GM13977 (cell line): ENCODE results near the gene NMRK2.
"Not testable (repeated sequence)": the region's sequence is repeated elsewhere in the genome, so short reads cannot be mapped to it uniquely, and the experiment has no call there.

Experiments
- DNase-seq: peaks from one replicate; pipeline ENCODE4 v3.0.0; 2012; ENCODE audit warnings: low spot score
- CTCF ChIP-seq: IDR thresholded peaks from 2 replicates; pipeline ENCODE4 v1.5.1; 2012; ENCODE audit warnings: mild to moderate bottlenecking, control low read depth; ENCODE audit not compliant: insufficient read depth; ENCODE audit errors: extremely low read depth, missing control alignments
- in situ Hi-C: fragments of 300-500 bp; cut with MboI; formaldehyde crosslinking; loops from one replicate; pipeline ENCODE4 v1.12.0; 2022; ENCODE audit warnings: low sequenced_read_pairs, low pct_unique_long_range_greater_than_20kb, mixed read lengths, inconsistent platforms; ENCODE audit not compliant: unreplicated experiment

NMRK2 gene

GRCh38 chr19:3931041-3931440, 1.8 kb upstream of the NMRK2 start:
- in situ Hi-C loops, result no loop called here
- DNase-seq, result no peak
- no peak for TF ChIP-seq CTCF

GRCh38 chr19:3936506-3937442, 3.9 kb downstream of the NMRK2 start:
- in situ Hi-C loops, result no loop called here
- no peak for DNase-seq

GRCh38 chr19:3938300-3938950, 5.6 kb downstream of the NMRK2 start:
- in situ Hi-C loops, DNase-seq: not testable (repeated sequence)

More at GRCh38 chr19:3936506-3937442, 3.9 kb downstream of the NMRK2 start:
- TF ChIP-seq CTCF, result no peak

GRCh38 chr19:3942790-3943409, 10.0 kb downstream of the NMRK2 start:
- DNase-seq, result no peak
- TF ChIP-seq CTCF, result no peak
- in situ Hi-C loops, result no loop called here

- in situ Hi-C loops, result no loop called here
- no peak for DNase-seq
- TF ChIP-seq CTCF, result no peak
Observed at GRCh38 chr19:3944018-3944721, 11.3 kb downstream of the NMRK2 start.

- in situ Hi-C loops, result no loop called here
- TF ChIP-seq CTCF, result no peak
- no peak for DNase-seq
Observed at GRCh38 chr19:3945838-3946237, 13.0 kb downstream of the NMRK2 start.

GRCh38 chr19:3947316-3947933, 14.6 kb downstream of the NMRK2 start:
- in situ Hi-C loops, DNase-seq: not testable (repeated sequence)
